Astrocyte of the cerebellum (primary cell): ENCODE measurements around the gene ZNF839.
A peak's percentile ranks its signal among the peaks of the same experiment; 100 is the strongest.
"Not testable (repeated sequence)": the region's sequence is repeated elsewhere in the genome, so short reads cannot be mapped to it uniquely, and the experiment has no call there.

Experiments used
- DNase-seq: peaks from one replicate; pipeline ENCODE4 v3.0.0-alpha.2; 2011; ENCODE audit warnings: low read depth
- H3K4me3 ChIP-seq: 2 replicates; pipeline ENCODE4 v1.5.1; 2011; ENCODE audit warnings: mild to moderate bottlenecking, low read depth, low read length, moderate library complexity
- in situ Hi-C: cut with HindIII; loops from 2 replicates; pipeline ENCODE4 v1.10.0; 2017; ENCODE audit warnings: low sequenced_read_pairs
- TF ChIP-seq, protein P1 (sequence below): IDR thresholded peaks from 2 replicates; pipeline ENCODE4 v1.5.1; 2012; ENCODE audit warnings: low read length, low read depth, moderate library complexity, mild to moderate bottlenecking; ENCODE audit errors: missing control alignments

The ZNF839 gene

GRCh38 chr14:102323102-102323501 lies 3.6 kb downstream of the ZNF839 start:
- no peak overlapping the region for H3K4me3 ChIP-seq
- TF ChIP-seq, protein P1, sequence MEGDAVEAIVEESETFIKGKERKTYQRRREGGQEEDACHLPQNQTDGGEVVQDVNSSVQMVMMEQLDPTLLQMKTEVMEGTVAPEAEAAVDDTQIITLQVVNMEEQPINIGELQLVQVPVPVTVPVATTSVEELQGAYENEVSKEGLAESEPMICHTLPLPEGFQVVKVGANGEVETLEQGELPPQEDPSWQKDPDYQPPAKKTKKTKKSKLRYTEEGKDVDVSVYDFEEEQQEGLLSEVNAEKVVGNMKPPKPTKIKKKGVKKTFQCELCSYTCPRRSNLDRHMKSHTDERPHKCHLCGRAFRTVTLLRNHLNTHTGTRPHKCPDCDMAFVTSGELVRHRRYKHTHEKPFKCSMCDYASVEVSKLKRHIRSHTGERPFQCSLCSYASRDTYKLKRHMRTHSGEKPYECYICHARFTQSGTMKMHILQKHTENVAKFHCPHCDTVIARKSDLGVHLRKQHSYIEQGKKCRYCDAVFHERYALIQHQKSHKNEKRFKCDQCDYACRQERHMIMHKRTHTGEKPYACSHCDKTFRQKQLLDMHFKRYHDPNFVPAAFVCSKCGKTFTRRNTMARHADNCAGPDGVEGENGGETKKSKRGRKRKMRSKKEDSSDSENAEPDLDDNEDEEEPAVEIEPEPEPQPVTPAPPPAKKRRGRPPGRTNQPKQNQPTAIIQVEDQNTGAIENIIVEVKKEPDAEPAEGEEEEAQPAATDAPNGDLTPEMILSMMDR = peak; percentile 80
- in situ Hi-C loops = loop anchor here (25.0 kb wide), 1 partner anchor 236 kb away; the partner anchor contains the start of gene HSP90AA1
- peak; percentile 63 for DNase-seq

- TF ChIP-seq, protein P1 = no peak
These were observed 6.3 kb downstream of the ZNF839 start for GRCh38 chr14:102325791-102326345.

DNA sequence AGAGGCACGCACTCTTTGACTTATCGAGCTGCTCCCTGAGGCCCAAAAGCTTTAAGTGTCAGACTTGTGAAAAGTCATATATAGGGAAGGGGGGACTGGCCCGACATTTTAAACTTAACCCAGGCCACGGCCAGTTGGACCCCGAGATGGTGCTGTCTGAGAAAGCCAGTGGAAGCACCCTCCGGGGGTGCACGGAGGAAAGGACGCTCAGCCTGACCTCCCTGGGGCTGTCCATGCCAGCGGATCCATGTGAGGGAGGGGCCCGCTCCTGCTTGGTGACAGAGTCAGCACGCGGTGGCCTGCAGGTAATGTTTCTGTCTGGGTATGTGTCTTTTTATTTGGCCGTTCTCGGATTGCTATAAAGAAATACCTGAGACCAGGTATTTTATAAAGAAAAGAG lies 7.0 kb downstream of the ZNF839 start:
- TF ChIP-seq, protein P1 = no peak
- DNase-seq = no peak
- in situ Hi-C loops = no loop called here
- no peak overlapping the region for H3K4me3 ChIP-seq

More at GRCh38 chr14:102325791-102326345, 6.3 kb downstream of the ZNF839 start:
- no peak overlapping the region for H3K4me3 ChIP-seq
- in situ Hi-C loops = no loop called here
- no peak for DNase-seq

GRCh38 chr14:102329381-102329780 lies 9.8 kb downstream of the ZNF839 start:
- H3K4me3 ChIP-seq, in situ Hi-C loops, DNase-seq: not testable (repeated sequence)

GRCh38 chr14:102330806-102331205 lies 11.3 kb downstream of the ZNF839 start:
- TF ChIP-seq, protein P1 = no peak
- no peak for DNase-seq
- in situ Hi-C loops = no loop called here
- no peak overlapping the region for H3K4me3 ChIP-seq

DNA sequence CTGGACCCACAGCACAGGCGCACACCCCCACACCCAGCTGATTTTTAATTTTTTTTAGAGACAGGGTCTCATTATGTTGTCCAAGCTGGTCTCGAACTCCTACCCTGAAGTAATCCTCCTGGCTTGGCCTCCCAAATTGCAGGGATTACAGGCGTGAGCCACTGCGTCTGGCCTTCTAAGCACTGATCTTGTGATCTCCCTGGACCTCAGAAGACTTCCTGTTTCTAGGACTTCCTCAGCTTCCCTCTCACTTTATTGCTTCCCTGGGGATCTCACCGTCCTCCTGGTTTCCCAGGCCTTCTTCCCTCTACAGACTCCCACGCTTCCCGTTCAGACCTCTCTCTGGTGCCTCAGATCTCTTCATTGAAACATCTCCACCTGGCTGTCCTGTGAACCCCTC lies 13.8 kb downstream of the ZNF839 start:
- DNase-seq = no peak
- in situ Hi-C loops = no loop called here
- no peak overlapping the region for H3K4me3 ChIP-seq
- TF ChIP-seq, protein P1 = no peak

- no peak for DNase-seq
- TF ChIP-seq, protein P1 = no peak
- in situ Hi-C loops = no loop called here
- H3K4me3 ChIP-seq = no peak overlapping the region
These were observed 14.5 kb downstream of the ZNF839 start for GRCh38 chr14:102333795-102334705.
